HG03378 (cell line): Measurements from ENCODE around the gene CFAP65.

Source experiments
- ATAC-seq: cut with Tn5 transposase; IDR thresholded peaks from one replicate; pipeline ENCODE4 v1.9.1; 2021; ENCODE audit warnings: mild to moderate bottlenecking, moderate library complexity; ENCODE audit not compliant: unreplicated experiment

The CFAP65 gene

DNA sequence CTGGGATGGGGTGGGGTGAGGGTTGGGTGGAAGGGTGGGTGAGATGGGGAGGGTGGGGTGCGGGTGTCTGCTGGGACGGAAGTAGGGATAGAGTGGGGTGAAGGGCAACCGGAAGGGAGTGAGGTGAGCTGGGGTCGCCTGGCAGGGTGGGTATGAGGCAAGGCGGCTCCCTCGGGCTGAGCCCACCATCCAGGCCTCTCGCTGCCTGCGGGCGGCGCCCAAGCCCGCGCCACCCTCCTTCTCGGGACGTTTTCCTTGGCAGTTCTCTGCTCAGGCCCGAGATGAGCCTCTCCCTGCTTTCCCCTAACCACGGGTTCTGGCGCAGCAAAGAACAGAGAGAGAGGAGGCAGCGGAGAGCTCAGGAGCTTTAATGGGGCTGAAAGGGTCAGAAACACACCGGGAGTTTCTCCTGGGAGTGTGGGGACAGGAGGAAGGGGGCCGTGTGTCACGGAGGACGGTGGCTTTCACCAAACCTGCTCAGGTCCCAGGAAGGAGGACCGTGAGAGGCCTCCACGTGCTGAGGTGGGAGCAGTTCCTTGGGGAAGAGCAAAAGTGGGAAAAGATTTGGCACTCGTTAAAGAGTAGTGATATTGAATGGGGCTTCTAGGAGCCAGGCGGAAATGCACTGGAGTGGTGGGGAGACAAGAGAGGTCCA is 60.5 kb downstream of the CFAP65 start:
- ATAC-seq = no peak

DNA sequence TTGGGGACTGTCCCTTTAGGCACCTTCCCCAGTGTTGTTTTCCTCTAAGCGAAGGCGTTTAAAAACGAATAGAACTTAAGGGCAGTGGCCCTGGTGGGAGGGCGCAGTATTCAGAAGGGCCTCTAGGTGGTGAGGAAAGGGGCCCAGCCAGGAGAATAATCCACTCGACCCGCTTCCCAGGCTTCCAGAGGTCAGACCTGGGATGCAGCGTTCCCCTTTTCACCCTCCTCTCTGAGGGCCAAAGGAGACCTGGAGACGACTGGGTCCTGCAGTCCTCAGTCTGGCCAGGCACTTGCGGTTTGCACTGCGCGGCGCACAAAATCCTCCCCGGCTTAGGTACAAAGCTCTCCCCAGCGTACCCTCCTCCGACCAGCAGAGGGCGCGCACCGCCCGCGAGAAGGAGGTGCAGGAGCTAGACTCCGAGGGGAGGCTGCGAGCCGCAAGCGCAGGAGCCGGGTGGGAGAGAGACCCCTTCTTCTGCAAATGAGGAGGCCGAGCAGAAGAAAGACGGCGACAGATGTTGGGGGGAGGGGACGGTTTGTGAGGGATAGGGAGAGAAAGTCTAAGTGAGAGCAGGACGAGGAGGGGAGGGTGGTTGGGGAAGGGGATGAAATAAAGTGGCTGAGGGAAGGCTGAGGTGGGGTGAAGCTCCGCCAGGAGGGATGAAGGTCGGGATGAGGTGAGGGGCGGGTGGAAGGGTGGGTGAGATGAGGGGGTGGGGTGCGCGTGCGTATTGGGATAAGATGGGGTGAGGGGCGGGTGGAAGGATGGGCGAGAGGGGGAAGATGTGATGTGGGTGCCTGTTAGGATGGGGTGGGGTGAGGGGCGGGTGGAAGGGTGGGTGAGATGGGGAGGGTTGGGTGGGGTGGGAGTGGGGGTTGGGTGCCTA is 61.2 kb downstream of the CFAP65 start:
- peak; percentile 74 for ATAC-seq

DNA sequence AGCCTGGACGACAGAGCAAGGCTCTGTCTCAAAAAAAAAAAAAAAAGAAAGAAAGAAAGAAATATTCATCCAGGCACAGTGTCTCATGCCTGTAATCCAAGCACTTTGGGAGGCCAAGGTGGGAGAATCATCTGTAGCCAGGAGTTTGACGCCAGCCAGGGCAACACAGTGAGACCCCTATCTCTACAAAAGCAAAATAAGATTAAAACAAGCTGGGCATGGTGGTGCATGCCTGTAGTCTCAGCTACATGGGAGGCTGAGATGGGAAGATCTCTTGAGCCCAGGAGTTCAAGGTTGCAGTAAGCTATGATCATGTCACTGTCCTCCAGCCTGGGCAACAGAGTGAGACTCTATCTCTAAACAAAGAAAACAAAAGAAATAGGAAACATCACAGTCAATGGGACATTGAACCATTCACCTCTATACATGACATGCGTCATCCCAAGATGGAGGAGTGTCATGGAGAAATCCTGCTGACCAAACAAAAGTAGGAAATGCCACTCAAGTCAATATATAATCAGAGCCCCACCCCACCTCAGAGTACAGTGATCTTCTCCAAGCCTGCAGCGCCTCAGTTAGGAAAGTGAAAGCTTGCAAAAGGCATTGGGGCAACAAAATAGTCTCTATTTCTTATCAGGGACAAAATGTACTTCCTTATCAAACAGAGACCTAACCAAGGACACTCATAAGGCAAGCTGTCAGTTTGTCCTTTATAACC is 66.1 kb downstream of the CFAP65 start:
- ATAC-seq = no peak

DNA sequence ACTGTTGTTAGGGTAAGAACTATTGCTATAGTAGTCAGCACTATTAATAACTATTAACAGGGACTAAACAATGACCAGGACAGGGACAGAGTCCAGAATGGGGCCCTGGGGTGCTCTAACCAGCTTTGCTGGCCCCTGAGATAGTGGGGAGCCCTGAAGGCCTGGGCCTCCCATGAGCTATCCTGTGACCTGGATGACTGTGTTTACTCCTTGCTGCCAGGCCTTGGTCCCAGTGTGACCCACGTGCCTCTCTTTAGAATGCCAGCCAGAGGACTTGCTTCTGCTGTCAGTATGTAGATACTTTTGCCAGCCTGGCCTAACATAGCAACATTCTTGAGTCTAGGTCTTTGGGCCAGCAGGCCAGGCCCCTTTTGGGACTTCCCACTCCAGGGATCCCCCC is 70.4 kb downstream of the CFAP65 start:
- ATAC-seq = no peak

DNA sequence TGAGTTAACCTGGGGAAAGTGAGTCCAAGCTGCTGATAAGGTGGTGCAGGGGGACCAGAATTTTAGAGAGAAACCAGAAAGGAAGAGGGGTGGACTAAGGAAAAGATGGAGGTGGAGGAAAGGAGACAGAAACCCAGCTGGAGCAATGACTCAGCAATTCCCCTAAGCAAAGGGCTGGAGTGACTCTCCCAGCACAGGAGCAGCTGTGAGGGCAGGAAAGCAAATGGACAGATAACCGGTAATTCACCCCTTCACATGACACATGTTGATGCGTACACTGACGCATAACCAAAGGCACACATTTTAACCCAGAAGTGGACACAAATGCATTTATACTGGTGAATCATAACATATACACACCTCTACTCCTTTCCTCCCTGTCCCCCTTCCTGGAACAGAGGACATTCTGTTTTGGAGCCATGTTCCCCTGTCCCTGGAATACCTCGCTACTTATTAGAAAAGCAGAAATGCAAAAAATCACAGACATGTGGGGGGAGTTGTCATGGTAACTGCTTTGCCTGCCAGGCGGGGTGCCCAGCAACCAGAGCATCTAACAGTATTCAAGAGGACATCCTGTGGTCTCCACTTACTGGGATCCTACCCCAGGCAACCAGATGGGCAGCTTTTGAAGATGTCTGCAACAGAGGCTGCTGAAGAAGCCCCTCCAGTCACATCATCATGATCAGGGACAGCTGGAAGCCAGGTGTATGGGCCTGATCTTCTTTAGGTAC is 77.1 kb downstream of the CFAP65 start:
- ATAC-seq = no peak

DNA sequence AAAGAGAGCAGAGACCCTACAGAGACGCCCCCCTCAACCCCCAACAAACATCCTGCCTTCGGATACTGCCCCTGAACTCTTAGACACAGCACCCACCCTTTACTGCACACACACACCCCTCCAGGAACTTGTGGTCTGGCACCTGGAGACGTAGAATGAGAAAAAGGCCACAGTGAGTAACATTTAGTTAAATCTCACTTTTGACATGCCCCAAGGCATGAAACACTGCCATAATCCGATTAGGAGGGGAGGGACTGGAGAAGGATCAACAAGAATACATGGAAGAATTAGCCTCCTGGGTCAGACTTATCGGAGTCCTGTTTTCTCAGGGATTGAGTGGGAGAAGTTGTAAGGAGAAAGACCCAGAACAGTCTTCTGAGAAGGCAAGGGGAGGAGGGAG is 77.7 kb downstream of the CFAP65 start:
- ATAC-seq = no peak

DNA sequence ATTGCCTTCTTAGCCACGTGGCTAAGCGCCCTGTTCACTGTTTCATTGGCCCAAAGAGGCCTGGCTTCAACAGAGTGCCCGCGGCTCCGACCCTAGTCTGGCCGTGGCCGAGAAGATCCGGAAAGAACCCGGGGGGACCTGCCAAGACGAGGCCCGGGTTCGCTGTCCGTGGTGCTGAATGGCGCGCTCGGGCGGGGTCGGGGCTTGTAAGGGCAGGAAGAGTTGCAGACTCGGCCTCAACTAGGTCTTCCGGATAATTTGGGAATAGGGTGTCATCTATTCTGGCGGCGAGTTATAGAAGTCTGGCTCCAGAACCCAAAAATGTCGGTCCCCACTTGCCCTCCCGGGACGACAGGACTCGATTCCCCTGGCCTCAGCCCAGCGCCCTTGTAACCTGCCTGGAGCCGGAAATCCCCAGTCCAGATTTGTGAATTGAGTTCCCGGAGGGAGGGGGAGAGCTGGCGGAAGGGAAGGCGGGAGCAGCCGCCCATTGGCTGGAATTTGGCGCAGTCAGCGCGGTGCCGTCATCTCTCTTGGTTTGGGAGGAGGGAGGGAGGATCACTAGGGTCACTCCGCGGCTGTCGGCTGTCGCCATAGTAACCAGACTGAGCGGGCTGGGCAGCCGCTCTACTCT is 78.3 kb downstream of the CFAP65 start:
- no peak for ATAC-seq

DNA sequence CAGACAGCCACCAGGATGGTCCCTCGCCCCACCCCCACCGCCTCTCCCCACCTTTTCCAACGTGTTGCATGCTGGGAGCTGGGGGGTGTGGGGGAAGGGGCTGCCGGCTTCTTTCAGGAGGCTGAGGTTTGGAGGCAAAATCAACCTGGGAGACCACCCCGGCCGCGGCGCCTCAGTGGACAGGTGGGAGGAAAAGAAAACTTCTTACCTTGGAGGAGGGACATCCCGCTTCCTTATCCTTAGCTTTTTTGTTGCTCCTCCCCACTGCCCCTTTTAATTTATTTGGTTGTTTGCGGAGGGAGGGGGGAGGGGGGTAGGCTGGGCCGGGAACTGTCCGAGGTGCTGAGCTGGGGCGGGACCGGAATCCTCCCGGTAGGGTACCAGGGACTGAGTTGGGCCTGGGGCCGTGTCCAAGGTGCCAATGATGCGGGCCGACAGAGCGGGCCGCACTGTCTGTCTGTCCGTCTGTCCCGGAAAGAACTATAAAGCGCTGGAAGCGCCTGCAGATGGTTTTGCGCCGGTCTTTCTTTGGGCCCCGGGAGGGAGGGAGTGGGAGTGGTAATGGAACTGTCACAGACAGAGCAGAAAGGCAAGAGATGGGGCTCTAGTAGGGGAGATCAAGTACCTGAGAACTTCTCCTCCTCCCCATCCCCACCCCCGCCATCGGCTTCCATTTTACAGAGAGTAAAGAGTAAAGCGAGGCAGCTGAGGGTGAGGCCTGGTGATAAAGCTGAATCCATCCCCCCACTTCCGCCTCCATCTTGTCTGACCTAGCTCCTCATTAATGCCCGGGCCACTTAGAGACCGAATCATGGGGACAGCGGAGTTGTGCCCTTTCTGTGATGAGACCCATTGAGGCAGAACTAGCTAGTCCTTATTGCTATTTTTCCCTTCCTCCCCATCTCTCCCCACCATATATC is 79.4 kb downstream of the CFAP65 start:
- no peak for ATAC-seq

DNA sequence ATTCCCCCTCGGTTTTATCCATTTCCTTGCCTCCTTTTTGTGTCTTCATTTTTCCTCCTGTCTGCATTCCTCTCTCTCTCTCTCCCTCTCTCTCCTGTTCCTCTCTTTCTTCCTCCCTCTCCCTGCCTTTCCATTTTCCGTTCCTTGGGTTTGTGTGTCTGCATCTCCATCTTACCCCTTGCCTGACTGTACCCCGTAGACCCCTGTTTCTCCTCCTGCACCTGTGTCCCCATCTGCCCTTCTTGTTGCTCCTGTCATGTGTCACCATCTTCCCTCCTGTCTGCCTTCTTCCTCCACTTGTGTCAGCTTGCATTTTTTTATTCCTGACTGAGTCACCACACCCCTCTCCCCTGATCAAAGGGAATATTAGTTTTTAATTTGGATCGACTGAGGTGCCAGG is 80.1 kb downstream of the CFAP65 start:
- ATAC-seq = no peak

DNA sequence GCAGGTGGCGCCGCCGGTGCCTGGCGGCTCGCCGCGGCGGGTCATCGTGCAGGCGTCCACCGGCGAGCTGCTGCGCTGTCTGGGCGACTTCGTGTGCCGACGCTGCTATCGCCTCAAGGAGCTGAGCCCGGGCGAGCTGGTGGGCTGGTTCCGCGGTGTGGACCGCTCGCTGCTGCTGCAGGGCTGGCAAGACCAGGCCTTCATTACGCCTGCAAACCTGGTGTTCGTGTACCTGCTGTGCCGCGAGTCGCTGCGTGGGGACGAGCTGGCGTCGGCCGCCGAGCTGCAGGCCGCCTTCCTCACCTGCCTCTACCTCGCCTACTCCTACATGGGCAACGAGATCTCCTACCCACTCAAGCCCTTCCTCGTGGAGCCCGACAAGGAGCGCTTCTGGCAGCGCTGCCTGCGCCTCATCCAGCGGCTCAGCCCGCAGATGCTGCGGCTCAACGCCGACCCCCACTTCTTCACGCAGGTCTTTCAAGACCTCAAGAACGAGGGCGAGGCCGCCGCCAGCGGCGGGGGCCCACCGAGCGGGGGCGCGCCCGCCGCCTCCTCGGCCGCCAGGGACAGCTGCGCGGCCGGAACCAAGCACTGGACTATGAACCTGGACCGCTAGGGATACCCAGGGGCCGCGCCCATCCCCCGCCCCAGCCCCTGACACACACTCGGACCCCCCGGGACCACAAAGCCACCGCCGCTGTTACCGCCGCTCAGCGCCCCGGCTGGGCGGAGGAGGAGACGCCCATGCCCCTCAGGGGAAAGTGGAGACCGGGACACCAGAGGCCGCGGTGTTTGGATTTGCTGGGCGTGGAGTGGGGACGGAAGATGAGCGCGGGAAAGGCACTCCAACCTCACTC is 80.8 kb downstream of the CFAP65 start:
- no peak for ATAC-seq

DNA sequence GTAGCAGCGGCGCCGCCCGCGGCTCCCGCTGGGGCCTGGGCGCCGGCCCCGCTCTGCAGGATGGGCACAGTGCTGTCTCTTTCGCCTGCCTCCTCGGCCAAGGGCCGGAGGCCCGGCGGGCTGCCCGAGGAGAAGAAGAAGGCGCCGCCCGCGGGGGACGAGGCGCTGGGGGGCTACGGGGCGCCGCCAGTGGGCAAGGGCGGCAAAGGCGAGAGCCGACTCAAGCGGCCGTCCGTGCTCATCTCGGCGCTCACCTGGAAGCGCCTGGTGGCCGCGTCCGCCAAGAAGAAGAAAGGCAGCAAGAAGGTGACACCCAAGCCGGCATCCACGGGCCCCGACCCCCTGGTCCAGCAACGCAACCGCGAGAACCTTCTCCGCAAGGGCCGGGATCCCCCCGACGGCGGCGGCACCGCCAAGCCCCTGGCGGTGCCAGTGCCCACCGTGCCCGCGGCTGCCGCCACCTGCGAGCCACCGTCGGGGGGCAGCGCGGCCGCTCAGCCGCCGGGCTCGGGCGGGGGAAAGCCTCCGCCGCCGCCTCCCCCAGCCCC is 81.5 kb downstream of the CFAP65 start:
- ATAC-seq = no peak

DNA sequence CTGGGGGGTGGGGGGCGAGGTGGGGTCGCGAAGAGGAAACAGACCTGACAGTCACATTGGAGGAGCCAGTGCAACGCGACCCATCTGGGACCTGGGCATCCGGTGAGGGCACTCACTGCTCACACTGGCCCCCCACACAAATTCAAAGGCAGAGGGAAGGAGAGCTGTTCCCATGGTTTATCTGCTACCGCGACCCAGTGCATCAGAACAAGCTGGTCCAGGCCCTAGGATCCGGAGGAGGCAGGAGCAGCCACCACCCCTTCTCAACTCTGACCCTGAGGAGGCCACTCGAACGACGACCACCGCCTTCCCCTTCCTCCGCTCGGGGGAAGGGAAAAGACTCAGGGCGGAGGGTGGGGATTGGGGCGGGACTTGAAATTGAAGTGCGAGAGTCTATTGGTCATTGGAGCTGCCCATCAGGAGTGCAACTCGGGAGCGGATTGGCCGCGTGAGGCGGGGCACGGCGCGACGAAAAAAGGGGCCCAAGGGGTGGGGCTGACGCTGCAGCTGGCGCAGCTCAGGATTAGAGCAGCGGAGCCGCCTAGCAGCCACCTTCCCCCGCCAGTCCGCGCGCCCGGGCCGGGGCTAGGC is 82.1 kb downstream of the CFAP65 start, which contains the start of gene CDK5R2:
Gene CDK5R2 (plus strand): TSS at position 526 of the 591 bp plus-strand sequence. CDS start 155 bp downstream, outside the sequence.
- peak; percentile 89 for ATAC-seq

DNA sequence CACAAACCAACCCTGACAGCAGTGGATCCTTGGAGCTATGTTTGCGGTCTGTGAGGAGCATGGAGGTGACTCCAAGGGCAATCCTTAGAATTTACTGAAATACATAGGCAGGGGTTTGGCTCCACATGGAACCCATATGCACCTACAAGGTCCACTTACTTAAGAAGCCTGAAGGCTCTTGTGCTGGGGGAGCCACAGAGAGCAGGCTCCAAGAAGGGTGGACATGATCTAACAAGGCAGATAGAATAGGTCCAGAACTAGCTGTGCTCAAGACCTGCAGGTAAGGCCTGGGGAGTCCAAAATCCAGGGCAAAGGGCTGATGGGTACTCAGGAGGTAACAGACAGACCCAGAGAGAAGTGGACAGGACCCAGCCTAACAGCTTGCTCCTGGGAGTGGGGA is 83.0 kb downstream of the CFAP65 start:
- ATAC-seq = no peak

DNA sequence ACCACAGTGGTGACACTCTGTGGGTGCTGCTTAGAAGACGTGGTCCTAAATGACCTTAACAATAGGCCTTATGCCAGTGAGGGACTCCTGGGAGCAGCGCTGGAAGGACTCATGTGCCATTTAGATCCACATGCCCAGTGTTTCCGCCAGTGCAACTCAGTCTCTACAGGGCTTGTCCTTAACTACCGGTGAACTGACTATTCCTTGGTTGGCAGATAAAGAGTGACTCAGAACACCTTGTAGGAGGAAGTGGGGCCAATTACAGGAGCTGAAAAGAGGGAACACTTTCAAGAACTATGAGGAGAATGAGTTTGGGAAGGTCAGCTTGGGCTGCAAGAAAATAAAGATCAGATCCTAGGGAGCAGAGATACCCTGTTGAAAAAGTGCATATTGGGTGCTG is 83.6 kb downstream of the CFAP65 start:
- no peak for ATAC-seq

DNA sequence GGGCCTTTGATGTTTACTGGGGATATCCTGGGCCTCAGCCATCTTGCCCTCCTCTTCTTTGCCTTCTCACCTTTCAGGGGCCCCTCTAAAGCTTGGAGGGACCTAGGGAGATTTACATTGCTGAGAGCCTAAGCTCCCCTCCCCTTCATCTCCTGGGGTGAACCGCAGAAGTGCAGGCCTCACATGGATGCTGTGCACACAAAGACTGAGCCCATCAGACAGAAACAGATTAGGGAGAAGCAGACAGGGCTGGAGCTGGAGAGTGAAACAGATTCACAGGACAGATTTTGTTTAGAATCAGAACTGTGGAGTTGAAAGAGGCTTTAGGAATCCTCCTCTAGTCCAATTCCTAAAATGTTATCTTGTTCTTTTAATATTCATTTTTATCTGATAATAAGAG is 85.3 kb downstream of the CFAP65 start:
- no peak for ATAC-seq

DNA sequence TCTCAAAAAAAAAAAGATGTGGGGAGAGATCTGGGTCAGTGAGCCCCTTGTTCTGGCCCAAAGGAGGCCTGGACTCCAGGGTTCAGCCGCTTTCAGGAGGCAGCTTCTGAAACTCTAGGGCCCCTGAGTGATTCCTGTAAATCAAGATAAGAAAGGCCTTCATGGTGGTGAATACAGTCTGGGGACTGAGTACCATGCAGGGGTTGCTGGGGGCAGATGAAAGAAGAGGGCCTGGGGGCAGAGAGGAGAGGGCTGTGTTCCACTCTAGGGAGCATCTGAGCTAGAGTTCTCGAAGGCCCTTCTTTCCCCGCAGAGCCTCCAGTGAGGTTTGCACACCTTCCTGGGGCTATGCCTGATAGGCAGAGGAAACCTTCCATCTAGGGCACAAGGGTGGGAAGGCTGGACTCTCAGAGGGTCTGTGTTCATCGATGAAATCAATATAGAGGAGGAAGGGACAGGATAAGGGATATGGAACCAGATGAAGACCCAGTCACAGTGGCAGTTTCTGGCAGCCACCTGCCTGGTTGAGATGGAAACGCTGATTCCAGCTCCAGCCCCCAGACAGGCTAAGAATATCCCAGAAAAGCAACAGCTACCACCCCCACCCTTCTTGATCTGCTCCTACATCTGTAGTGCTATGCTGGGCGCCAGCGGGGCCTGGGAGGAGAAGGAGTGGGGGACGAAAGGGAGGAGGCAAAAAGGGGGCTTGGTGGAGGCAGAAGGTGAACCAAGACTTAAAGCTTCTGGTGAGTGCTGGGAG is 86.6 kb downstream of the CFAP65 start:
- ATAC-seq = no peak

DNA sequence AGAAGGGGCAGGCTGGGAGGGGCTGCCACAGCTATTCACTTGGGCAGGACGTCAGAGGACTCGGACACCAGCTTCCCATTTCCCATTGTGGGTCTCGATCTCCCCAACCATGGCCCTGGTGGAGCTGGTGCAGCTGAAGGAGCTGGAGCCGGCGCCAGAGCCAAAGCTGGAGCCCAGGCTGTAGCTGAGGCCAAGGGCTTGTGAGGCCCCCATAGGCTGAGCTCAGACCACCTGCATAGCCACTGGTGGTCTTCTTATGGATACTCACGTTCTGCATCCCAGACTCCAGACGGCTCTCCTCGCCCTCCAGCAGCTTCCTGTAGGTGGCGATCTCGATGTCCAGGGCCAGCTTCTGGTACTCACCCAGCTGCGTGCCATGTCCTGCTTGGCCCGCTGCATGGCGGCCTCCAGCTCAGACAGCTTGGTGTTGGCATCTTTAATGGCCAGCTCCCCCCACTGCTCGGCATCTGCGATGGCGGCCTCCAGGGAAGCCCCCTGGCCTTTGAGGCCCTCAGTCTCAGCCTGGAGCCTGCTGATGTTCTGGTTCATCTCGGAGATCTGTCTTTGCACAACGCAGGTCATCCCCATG is 87.9 kb downstream of the CFAP65 start:
- no peak for ATAC-seq
